ENCODE results near the gene ROBO1.
"Not testable (repeated sequence)": the region's sequence is repeated elsewhere in the genome, so short reads cannot be mapped to it uniquely, and the experiment has no call there.

Gene ROBO1

DNA sequence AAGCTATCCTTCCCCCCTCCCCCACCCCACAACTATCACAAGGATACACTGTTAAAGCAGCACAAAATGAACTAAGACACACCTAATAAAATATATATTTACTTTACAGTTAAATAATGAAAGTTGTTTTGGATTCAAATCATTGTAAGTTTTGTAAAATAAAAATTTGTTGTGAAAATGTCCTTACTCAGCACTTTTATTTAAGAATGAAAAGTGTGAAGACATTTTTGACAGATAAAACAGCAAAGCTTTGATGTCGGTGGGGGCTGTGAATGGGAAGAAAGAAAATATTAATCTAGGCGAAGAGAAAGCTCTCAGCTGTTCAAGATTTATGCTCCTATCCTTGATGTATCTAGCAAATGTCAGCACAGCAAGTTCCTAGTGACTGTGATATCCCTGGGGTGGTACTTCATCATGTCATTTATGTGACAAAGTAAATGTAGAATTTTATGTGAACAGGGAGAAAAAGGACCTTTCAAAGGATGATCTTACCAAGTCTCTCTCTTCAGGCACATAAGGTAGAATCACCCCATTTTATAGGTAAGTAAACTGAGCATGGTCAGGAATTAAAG, 216.4 kb downstream of the ROBO1 start:
- Mint-ChIP-seq H3K4me1 (no peaks in the 10 kb centered on the region), H3K9me3 (peaks cover 11% of the 10 kb centered on the region), H3K4me3 (no peak overlapping the region), H3K27ac (no peak overlapping the region), H3K36me3 (no peaks in the 10 kb centered on the region)
- ATAC-seq (no peak), DNase-seq (ENCODE audit: low spot score in 2 of 2) (no peak)

DNA sequence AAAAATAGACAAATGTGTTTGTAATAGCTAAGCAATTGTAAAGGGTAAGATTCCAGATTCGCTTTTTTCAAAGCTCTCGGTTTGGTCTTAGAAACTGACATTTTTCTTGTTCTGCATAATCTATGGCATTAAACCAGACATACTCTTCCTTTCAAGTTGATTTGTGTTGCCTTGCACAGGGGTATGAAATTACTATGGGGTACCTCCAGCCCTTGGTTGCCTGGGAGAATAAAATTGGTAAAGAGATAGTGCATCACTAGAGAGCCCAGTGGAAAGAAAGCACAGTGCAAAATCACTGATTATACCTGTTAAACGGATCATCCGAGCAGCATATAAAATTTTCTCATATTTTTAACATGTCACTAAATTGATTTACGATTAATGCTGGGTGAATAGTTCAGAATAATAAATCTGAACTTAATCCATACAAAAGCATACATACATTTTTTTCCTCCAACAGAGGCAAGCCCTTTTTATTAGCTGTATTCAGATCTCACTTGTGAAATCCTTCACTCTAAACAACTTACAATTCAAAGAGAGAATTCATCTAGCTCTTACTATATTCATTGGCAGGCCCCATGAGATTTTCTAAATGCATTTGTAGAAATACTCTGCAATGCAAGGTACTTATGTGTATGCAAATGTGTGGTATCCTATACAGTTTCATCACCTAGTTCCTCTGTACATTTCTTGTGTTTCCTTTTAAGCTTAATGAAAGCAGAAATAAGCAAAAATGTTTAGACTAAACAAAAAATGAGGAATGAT, 224.4 kb downstream of the ROBO1 start:
- Mint-ChIP-seq H3K9me3 (peaks cover 4% of the 10 kb centered on the region), H3K4me1 (no peaks in the 10 kb centered on the region), H3K36me3 (no peaks in the 10 kb centered on the region), H3K4me3 (no peak overlapping the region), H3K27ac (no peak overlapping the region)
- ATAC-seq: no peak
- DNase-seq (ENCODE audit: low spot score in 2 of 2): no peak

- no peak for DNase-seq (ENCODE audit: low spot score in 2 of 2)
- H3K4me1 Mint-ChIP-seq: no peaks in the 10 kb centered on the region
- H3K36me3 Mint-ChIP-seq: no peaks in the 10 kb centered on the region
- no peak for ATAC-seq
- no peak overlapping the region for H3K4me3 Mint-ChIP-seq
- no peak overlapping the region for H3K27ac Mint-ChIP-seq
- H3K9me3 Mint-ChIP-seq: peaks cover 30% of the 10 kb centered on the region
These were observed 233.1 kb downstream of the ROBO1 start for GRCh38 chr3:79534727-79535126.

DNA sequence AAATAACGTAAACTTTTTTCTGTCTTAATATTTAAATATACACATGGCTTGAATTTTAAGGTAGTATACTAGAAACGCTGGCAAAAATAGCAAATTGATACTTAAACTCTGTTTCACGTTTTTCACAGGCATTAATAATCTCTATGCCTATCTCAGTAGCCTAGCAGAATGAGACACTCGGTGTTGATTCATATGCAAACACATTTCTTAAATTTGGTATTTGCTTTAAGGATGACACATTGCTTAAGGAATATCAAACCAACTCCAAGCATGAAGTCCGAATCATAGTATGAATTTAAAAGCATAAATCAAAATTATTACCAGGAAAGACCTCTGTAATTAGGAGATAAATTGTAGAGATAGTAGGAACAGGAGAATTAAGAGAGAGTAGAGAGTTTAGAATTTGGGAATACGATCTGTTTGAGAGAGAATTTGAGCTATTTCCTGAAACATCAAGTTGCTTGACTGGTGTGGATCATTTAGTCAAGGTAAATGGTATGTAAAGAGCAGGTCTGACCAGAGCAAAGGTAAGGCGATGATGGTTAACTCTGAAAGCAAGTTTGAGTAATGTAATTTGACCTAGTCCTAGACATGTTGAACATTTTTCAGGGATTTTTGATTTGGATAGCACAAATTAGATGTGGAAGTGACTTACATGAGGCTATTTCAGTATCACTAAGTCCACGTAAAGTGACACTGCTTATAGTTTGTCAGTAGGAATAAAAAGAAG, 236.1 kb downstream of the ROBO1 start:
- no peak overlapping the region for H3K27ac Mint-ChIP-seq
- peaks cover 31% of the 10 kb centered on the region for H3K9me3 Mint-ChIP-seq
- H3K4me3 Mint-ChIP-seq: no peak overlapping the region
- DNase-seq (ENCODE audit: low spot score in 2 of 2) (no peak), ATAC-seq (no peak)
- no peaks in the 10 kb centered on the region for H3K4me1 Mint-ChIP-seq
- H3K36me3 Mint-ChIP-seq: no peaks in the 10 kb centered on the region

DNA sequence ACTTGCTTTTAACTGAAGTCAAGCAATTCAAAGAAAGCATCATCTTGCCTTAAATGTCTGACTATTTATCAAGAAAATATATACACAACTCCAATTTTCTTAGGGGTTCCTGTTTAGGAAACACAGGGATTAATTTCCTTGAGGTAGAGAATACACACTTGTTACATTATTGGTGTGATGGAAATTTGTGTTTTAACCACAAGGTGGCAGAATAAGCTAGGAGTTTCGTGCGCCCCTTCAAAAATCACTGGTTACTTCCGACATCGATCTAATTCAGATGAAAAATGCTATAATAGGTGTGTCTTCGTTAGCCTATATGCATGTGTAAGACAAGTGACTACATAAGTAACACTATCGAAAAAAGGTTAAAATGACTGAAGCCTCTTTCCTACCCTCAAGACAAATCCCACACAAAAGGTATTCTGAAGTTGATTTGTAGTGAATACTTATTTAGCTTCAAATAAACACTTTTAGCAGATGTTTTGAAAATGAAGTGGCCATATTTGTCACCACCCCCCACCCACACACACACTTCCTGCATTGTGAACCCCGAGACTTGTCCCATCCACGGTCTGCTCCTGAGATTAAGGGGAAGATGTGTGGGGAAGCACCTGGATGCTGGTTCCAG, 246.5 kb downstream of the ROBO1 start:
- no peaks in the 10 kb centered on the region for H3K36me3 Mint-ChIP-seq
- no peak for DNase-seq (ENCODE audit: low spot score in 2 of 2)
- no peaks in the 10 kb centered on the region for H3K4me1 Mint-ChIP-seq
- no peak overlapping the region for H3K27ac Mint-ChIP-seq
- peaks cover 14% of the 10 kb centered on the region for H3K9me3 Mint-ChIP-seq
- no peak overlapping the region for H3K4me3 Mint-ChIP-seq
- ATAC-seq: no peak

- Mint-ChIP-seq H3K27ac (no peak overlapping the region), H3K4me1 (no peaks in the 10 kb centered on the region)
These were observed 249.9 kb downstream of the ROBO1 start for GRCh38 chr3:79517766-79518413.

GRCh38 chr3:79516795-79517194, 251.0 kb downstream of the ROBO1 start:
- H3K36me3 Mint-ChIP-seq: no peaks in the 10 kb centered on the region
- H3K9me3 Mint-ChIP-seq: peaks cover 13% of the 10 kb centered on the region
- DNase-seq (ENCODE audit: low spot score in 2 of 2): no peak
- no peak overlapping the region for H3K4me3 Mint-ChIP-seq
- no peak for ATAC-seq
- H3K4me1 Mint-ChIP-seq: no peaks in the 10 kb centered on the region
- no peak overlapping the region for H3K27ac Mint-ChIP-seq

More at GRCh38 chr3:79517766-79518413, 249.9 kb downstream of the ROBO1 start:
- H3K36me3 Mint-ChIP-seq: no peaks in the 10 kb centered on the region
- H3K9me3 Mint-ChIP-seq: peaks cover 16% of the 10 kb centered on the region
- DNase-seq (ENCODE audit: low spot score in 2 of 2) (no peak), ATAC-seq (no peak)
- H3K4me3 Mint-ChIP-seq: no peak overlapping the region

DNA sequence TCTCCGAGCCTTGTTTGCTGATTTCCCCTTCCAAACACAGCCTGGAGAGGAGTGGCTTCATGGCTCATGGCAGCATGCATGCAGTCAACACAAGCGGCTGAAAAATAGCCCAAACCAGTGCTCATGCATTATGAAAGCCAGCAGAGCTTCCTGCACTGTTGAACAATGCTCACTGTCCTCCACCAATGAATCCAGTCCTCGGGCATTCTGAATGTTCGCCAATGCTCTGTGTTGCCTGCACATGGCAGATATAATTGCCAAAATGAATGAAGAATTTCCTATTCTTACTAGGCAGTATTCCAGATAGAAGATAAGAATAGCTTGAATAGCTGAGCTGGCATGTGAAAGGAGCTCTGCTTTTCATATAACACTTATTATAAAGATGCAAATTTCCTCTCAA, 252.7 kb downstream of the ROBO1 start:
- ATAC-seq (no peak), DNase-seq (ENCODE audit: low spot score in 2 of 2) (no peak)
- H3K4me3 Mint-ChIP-seq: no peak overlapping the region
- no peaks in the 10 kb centered on the region for H3K36me3 Mint-ChIP-seq
- H3K9me3 Mint-ChIP-seq: peaks cover 13% of the 10 kb centered on the region
- H3K27ac Mint-ChIP-seq: no peak overlapping the region
- H3K4me1 Mint-ChIP-seq: no peaks in the 10 kb centered on the region

- no peak overlapping the region for H3K27ac Mint-ChIP-seq
- no peaks in the 10 kb centered on the region for H3K36me3 Mint-ChIP-seq
- no peak for ATAC-seq
- peaks cover 18% of the 10 kb centered on the region for H3K9me3 Mint-ChIP-seq
- no peaks in the 10 kb centered on the region for H3K4me1 Mint-ChIP-seq
- H3K4me3 Mint-ChIP-seq: no peak overlapping the region
- DNase-seq (ENCODE audit: low spot score in 2 of 2): no peak
These were observed 253.7 kb downstream of the ROBO1 start for GRCh38 chr3:79514069-79514468.

DNA sequence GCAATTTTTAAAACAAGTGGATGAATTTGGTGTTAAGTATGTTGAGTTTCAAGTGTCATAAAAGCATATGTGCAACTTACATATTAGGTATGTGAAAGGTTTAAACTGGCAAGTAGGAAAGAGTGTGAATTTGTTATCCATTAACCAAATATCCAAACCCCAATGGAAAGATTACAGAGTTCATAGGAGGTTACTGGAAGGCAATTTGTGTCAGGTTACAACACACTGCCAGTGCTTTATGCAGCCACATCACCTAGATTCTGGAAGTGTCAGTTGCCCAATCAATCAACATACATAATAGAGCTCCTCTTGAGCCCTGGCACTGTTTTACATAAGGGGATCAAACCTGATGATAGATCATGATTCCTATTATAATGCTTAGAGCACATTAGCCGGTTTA, 261.0 kb downstream of the ROBO1 start:
- Mint-ChIP-seq H3K36me3 (no peaks in the 10 kb centered on the region), H3K27ac (no peak overlapping the region), H3K9me3 (peaks cover 16% of the 10 kb centered on the region), H3K4me1 (no peaks in the 10 kb centered on the region), H3K4me3 (no peak overlapping the region)
- DNase-seq (ENCODE audit: low spot score in 2 of 2) (no peak), ATAC-seq (no peak)

- not testable (repeated sequence) for H3K4me1 Mint-ChIP-seq; H3K27ac Mint-ChIP-seq; DNase-seq (ENCODE audit: low spot score in 2 of 2); ATAC-seq; H3K36me3 Mint-ChIP-seq; H3K4me3 Mint-ChIP-seq
- peaks cover 19% of the 10 kb centered on the region for H3K9me3 Mint-ChIP-seq
These were observed 265.5 kb downstream of the ROBO1 start for GRCh38 chr3:79502216-79502681.

- no peak for DNase-seq (ENCODE audit: low spot score in 2 of 2)
These were observed 270.2 kb downstream of the ROBO1 start for GRCh38 chr3:79497447-79498111.

DNA sequence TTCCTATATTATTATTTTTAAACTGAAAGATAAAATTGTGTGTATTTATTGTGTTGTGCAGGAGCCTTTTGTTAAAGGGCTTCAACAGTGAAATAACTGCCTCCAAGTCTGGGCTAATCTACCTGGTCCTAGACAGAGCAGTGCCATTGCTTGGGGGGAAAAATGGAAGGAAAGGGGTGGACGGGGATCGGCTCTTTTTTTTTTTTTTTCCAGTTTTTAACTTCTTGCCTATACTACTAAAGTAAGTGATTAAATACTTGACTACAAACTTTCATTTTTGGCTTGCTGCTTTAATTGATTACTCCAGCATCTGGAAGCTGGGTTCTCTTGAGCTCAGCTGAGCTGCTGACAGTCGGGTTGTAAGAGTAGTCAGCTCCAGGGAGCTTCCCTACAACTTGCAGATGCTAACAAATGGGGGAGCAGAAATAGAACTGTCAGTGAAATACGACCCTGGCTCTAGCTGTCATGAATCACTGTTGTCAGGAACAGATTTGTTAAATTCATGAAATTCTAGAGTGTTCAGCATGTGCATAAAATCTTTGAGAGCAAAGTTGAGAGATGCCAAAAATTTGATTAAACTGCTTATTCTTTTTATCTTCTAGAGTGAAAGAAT, 276.7 kb downstream of the ROBO1 start:
- ATAC-seq (no peak), DNase-seq (ENCODE audit: low spot score in 2 of 2) (no peak)
- Mint-ChIP-seq H3K27ac (no peak overlapping the region), H3K9me3 (peaks cover 11% of the 10 kb centered on the region), H3K4me1 (no peaks in the 10 kb centered on the region), H3K4me3 (no peak overlapping the region), H3K36me3 (no peaks in the 10 kb centered on the region)

More at GRCh38 chr3:79497447-79498111, 270.2 kb downstream of the ROBO1 start:
- ATAC-seq: no peak
- Mint-ChIP-seq H3K4me3 (no peak overlapping the region), H3K36me3 (no peaks in the 10 kb centered on the region), H3K27ac (no peak overlapping the region), H3K4me1 (no peaks in the 10 kb centered on the region), H3K9me3 (peaks cover 12% of the 10 kb centered on the region)
